Astrocyte of the spinal cord (primary cell): ENCODE results near the gene MOV10L1.

Experiments
- DNase-seq: peaks from one replicate; pipeline ENCODE4 v3.0.0; 2011; ENCODE audit warnings: low read depth, low spot score
- H3K4me3 ChIP-seq: 2 replicates; pipeline ENCODE4 v1.5.1; 2011; ENCODE audit warnings: low read depth, mild to moderate bottlenecking, low read length, moderate library complexity
- CTCF ChIP-seq: IDR thresholded peaks from 2 replicates; pipeline ENCODE4 v1.5.1; 2012; ENCODE audit warnings: low read depth, mild to moderate bottlenecking, low read length, inconsistent platforms
- in situ Hi-C: cut with HindIII; loops from 2 replicates; pipeline ENCODE4 v1.10.0; 2017; ENCODE audit warnings: low sequenced_read_pairs

MOV10L1 gene

GRCh38 chr22:50183141-50183971, 93.5 kb downstream of the MOV10L1 start:
- in situ Hi-C loops = no loop called here
- DNase-seq = no peak
- no peak overlapping the region for H3K4me3 ChIP-seq
- TF ChIP-seq CTCF = no peak

- in situ Hi-C loops = no loop called here
- DNase-seq = peak; percentile 31
- TF ChIP-seq CTCF = peak; percentile 1
- no peak overlapping the region for H3K4me3 ChIP-seq
Measured at GRCh38 chr22:50184004-50184901, 94.4 kb downstream of the MOV10L1 start.

- peak overlapping the region; percentile 46 for H3K4me3 ChIP-seq
Measured at GRCh38 chr22:50184902-50185374, 95.1 kb downstream of the MOV10L1 start.

GRCh38 chr22:50185375-50186087, 95.7 kb downstream of the MOV10L1 start, which contains the start of gene TRABD:
TRABD (plus strand) TSS chr22:50185913; CDS start chr22:50193061, 7,148 bp downstream.
- H3K4me3 ChIP-seq = peak within 1 kb of the TSS; percentile 69
- in situ Hi-C loops = no loop called here
- no peak for TF ChIP-seq CTCF
- peak; percentile 89 for DNase-seq

More at GRCh38 chr22:50184902-50185374, 95.1 kb downstream of the MOV10L1 start:
- no peak for TF ChIP-seq CTCF
- no peak for DNase-seq
- in situ Hi-C loops = no loop called here

GRCh38 chr22:50186181-50186714, 96.4 kb downstream of the MOV10L1 start:
- no peak for DNase-seq
- TF ChIP-seq CTCF = no peak
- in situ Hi-C loops = no loop called here

More at GRCh38 chr22:50186181-50186714, 96.4 kb downstream of the MOV10L1 start:
- H3K4me3 ChIP-seq = peak overlapping the region; percentile 69
